ENCODE results near the gene TRMT1. TPM values are rescaled to one million over a fixed set of nuclear protein-coding genes. Genes with fewer than 3 reads are reported as not detected.

The TRMT1 gene
- polyA plus RNA-seq, 4 donors = 18.6 to 37.5 (median 28.3) TPM

GRCh38 chr19:13066933-13067807, 49.4 kb downstream of the TRMT1 start:
- Histone ChIP-seq H3K4me1 (ENCODE audit: control insufficient read depth in 3 of 3, insufficient read depth in 2 of 3, low read depth in 1 of 3, low read length in 2 of 3) (peaks cover 3 to 34% (median 3%) of the 10 kb centered on the region in 3 donors), H3K4me3 (ENCODE audit: low read depth in 1 of 3, low read length in 3 of 3) (no peak overlapping the region), H3K27ac (ENCODE audit: low read depth in 1 of 3, low read length in 2 of 3) (no peak overlapping the region), H3K27me3 (ENCODE audit: control insufficient read depth in 3 of 3, insufficient read depth in 3 of 3, low read length in 3 of 3) (peaks cover 0 to 14% (median 0%) of the 10 kb centered on the region in 3 donors), H3K9me3 (ENCODE audit: control insufficient read depth in 2 of 2, insufficient read depth in 1 of 2, low read depth in 1 of 2, low read length in 1 of 2) (no peaks in the 10 kb centered on the region), H3K36me3 (ENCODE audit: control insufficient read depth in 3 of 3, insufficient read depth in 2 of 3, low read depth in 1 of 3, low read length in 3 of 3) (peaks cover 0 to 6% (median 0%) of the 10 kb centered on the region in 3 donors)
- WGBS, 3 donors = 23 to 57% (median 41%) methylated on average over 17 of the region's 17 CpGs
- FAIRE-seq (no peak), DNase-seq (peak; percentile 74 to 75)

GRCh38 chr19:13066226-13066625, 50.3 kb downstream of the TRMT1 start:
- Histone ChIP-seq H3K27ac (ENCODE audit: low read depth in 1 of 3, low read length in 2 of 3) (no peak overlapping the region), H3K36me3 (ENCODE audit: control insufficient read depth in 3 of 3, insufficient read depth in 2 of 3, low read depth in 1 of 3, low read length in 3 of 3) (peaks cover 0 to 4% (median 0%) of the 10 kb centered on the region in 3 donors), H3K27me3 (ENCODE audit: control insufficient read depth in 3 of 3, insufficient read depth in 3 of 3, low read length in 3 of 3) (peaks cover 0 to 18% (median 0%) of the 10 kb centered on the region in 3 donors), H3K4me3 (ENCODE audit: low read depth in 1 of 3, low read length in 3 of 3) (no peak overlapping the region), H3K4me1 (ENCODE audit: control insufficient read depth in 3 of 3, insufficient read depth in 2 of 3, low read depth in 1 of 3, low read length in 2 of 3) (peaks cover 3 to 38% (median 3%) of the 10 kb centered on the region in 3 donors), H3K9me3 (ENCODE audit: control insufficient read depth in 2 of 2, insufficient read depth in 1 of 2, low read depth in 1 of 2, low read length in 1 of 2) (no peaks in the 10 kb centered on the region)
- 78 to 84% (median 81%) methylated on average over 5 of the region's 5 CpGs for WGBS, 3 donors
- DNase-seq = no peak
- no peak for FAIRE-seq

- 73 to 74% (median 73%) methylated on average over 6 of the region's 6 CpGs for WGBS, 3 donors
- Histone ChIP-seq H3K4me3 (ENCODE audit: low read depth in 1 of 3, low read length in 3 of 3) (no peak overlapping the region), H3K9me3 (ENCODE audit: control insufficient read depth in 2 of 2, insufficient read depth in 1 of 2, low read depth in 1 of 2, low read length in 1 of 2) (no peaks in the 10 kb centered on the region), H3K36me3 (ENCODE audit: control insufficient read depth in 3 of 3, insufficient read depth in 2 of 3, low read depth in 1 of 3, low read length in 3 of 3) (peaks cover 0 to 4% (median 0%) of the 10 kb centered on the region in 3 donors), H3K27me3 (ENCODE audit: control insufficient read depth in 3 of 3, insufficient read depth in 3 of 3, low read length in 3 of 3) (peaks cover 0 to 31% (median 0%) of the 10 kb centered on the region in 3 donors), H3K27ac (ENCODE audit: low read depth in 1 of 3, low read length in 2 of 3) (peak overlapping the region in 1 of 3 donors; percentile 1), H3K4me1 (ENCODE audit: control insufficient read depth in 3 of 3, insufficient read depth in 2 of 3, low read depth in 1 of 3, low read length in 2 of 3) (peaks cover 3 to 43% (median 7%) of the 10 kb centered on the region in 3 donors)
- DNase-seq = no peak
- FAIRE-seq = no peak
Measured at GRCh38 chr19:13064092-13064489, 52.4 kb downstream of the TRMT1 start.

- Histone ChIP-seq H3K27ac (ENCODE audit: low read depth in 1 of 3, low read length in 2 of 3) (no peak overlapping the region), H3K4me3 (ENCODE audit: low read depth in 1 of 3, low read length in 3 of 3) (no peak overlapping the region), H3K9me3 (ENCODE audit: control insufficient read depth in 2 of 2, insufficient read depth in 1 of 2, low read depth in 1 of 2, low read length in 1 of 2) (no peaks in the 10 kb centered on the region), H3K4me1 (ENCODE audit: control insufficient read depth in 3 of 3, insufficient read depth in 2 of 3, low read depth in 1 of 3, low read length in 2 of 3) (peaks cover 3 to 39% (median 6%) of the 10 kb centered on the region in 3 donors), H3K36me3 (ENCODE audit: control insufficient read depth in 3 of 3, insufficient read depth in 2 of 3, low read depth in 1 of 3, low read length in 3 of 3) (no peaks in the 10 kb centered on the region), H3K27me3 (ENCODE audit: control insufficient read depth in 3 of 3, insufficient read depth in 3 of 3, low read length in 3 of 3) (peaks cover 0 to 31% (median 0%) of the 10 kb centered on the region in 3 donors)
- 64 to 81% (median 74%) methylated on average over 5 of the region's 5 CpGs for WGBS, 3 donors
- FAIRE-seq (no peak), DNase-seq (no peak)
Measured at GRCh38 chr19:13063461-13064091, 53.0 kb downstream of the TRMT1 start.

GRCh38 chr19:13062317-13062716, 54.2 kb downstream of the TRMT1 start:
- no peak for DNase-seq
- H3K4me3 ChIP-seq (ENCODE audit: low read depth in 1 of 3, low read length in 3 of 3) = no peak overlapping the region
- no peak overlapping the region for H3K27ac ChIP-seq (ENCODE audit: low read depth in 1 of 3, low read length in 2 of 3)
- H3K9me3 ChIP-seq (ENCODE audit: control insufficient read depth in 2 of 2, insufficient read depth in 1 of 2, low read depth in 1 of 2, low read length in 1 of 2) = no peaks in the 10 kb centered on the region
- H3K4me1 ChIP-seq (ENCODE audit: control insufficient read depth in 3 of 3, insufficient read depth in 2 of 3, low read depth in 1 of 3, low read length in 2 of 3) = peaks cover 3 to 31% (median 6%) of the 10 kb centered on the region in 3 donors
- FAIRE-seq = no peak
- peaks cover 0 to 32% (median 0%) of the 10 kb centered on the region in 3 donors for H3K27me3 ChIP-seq (ENCODE audit: control insufficient read depth in 3 of 3, insufficient read depth in 3 of 3, low read length in 3 of 3)
- no peaks in the 10 kb centered on the region for H3K36me3 ChIP-seq (ENCODE audit: control insufficient read depth in 3 of 3, insufficient read depth in 2 of 3, low read depth in 1 of 3, low read length in 3 of 3)

- H3K4me1 ChIP-seq (ENCODE audit: control insufficient read depth in 3 of 3, insufficient read depth in 2 of 3, low read depth in 1 of 3, low read length in 2 of 3) = peaks cover 0 to 35% (median 11%) of the 10 kb centered on the region in 3 donors
- 1% methylated on average over 40 of the region's 40 CpGs for WGBS, 3 donors
- peak overlapping the region in 1 of 3 donors; percentile 27 for H3K27ac ChIP-seq (ENCODE audit: low read depth in 1 of 3, low read length in 2 of 3)
- no peaks in the 10 kb centered on the region for H3K9me3 ChIP-seq (ENCODE audit: control insufficient read depth in 2 of 2, insufficient read depth in 1 of 2, low read depth in 1 of 2, low read length in 1 of 2)
- H3K27me3 ChIP-seq (ENCODE audit: control insufficient read depth in 3 of 3, insufficient read depth in 3 of 3, low read length in 3 of 3) = peaks cover 0 to 36% (median 0%) of the 10 kb centered on the region in 3 donors
- H3K36me3 ChIP-seq (ENCODE audit: control insufficient read depth in 3 of 3, insufficient read depth in 2 of 3, low read depth in 1 of 3, low read length in 3 of 3) = no peaks in the 10 kb centered on the region
- H3K4me3 ChIP-seq (ENCODE audit: low read depth in 1 of 3, low read length in 3 of 3) = peak overlapping the region in 2 of 3 donors; percentile 34 to 37
- FAIRE-seq (no peak), DNase-seq (peak; percentile 78 to 90)
Measured at GRCh38 chr19:13060964-13061927, 55.3 kb downstream of the TRMT1 start.

GRCh38 chr19:13060233-13060963, 56.1 kb downstream of the TRMT1 start:
- Histone ChIP-seq H3K27ac (ENCODE audit: low read depth in 1 of 3, low read length in 2 of 3) (no peak overlapping the region), H3K4me3 (ENCODE audit: low read depth in 1 of 3, low read length in 3 of 3) (no peak overlapping the region), H3K27me3 (ENCODE audit: control insufficient read depth in 3 of 3, insufficient read depth in 3 of 3, low read length in 3 of 3) (peaks cover 0 to 40% (median 0%) of the 10 kb centered on the region in 3 donors), H3K9me3 (ENCODE audit: control insufficient read depth in 2 of 2, insufficient read depth in 1 of 2, low read depth in 1 of 2, low read length in 1 of 2) (no peaks in the 10 kb centered on the region), H3K4me1 (ENCODE audit: control insufficient read depth in 3 of 3, insufficient read depth in 2 of 3, low read depth in 1 of 3, low read length in 2 of 3) (peaks cover 1 to 44% (median 11%) of the 10 kb centered on the region in 3 donors), H3K36me3 (ENCODE audit: control insufficient read depth in 3 of 3, insufficient read depth in 2 of 3, low read depth in 1 of 3, low read length in 3 of 3) (no peaks in the 10 kb centered on the region)
- FAIRE-seq (no peak), DNase-seq (peak in 1 of 2 donors; percentile 52)
- WGBS, 3 donors = 15 to 34% (median 21%) methylated on average over 18 to 19 of the region's 19 CpGs
